ENCODE results near the gene EIF2B4. TPM values are rescaled to one million over a fixed set of nuclear protein-coding genes. Genes with fewer than 3 reads are reported as not detected.

EIF2B4 gene
- total RNA-seq, 4 donors from 2014 or later, result 40.8 to 54.9 (median 48.8) TPM

DNA sequence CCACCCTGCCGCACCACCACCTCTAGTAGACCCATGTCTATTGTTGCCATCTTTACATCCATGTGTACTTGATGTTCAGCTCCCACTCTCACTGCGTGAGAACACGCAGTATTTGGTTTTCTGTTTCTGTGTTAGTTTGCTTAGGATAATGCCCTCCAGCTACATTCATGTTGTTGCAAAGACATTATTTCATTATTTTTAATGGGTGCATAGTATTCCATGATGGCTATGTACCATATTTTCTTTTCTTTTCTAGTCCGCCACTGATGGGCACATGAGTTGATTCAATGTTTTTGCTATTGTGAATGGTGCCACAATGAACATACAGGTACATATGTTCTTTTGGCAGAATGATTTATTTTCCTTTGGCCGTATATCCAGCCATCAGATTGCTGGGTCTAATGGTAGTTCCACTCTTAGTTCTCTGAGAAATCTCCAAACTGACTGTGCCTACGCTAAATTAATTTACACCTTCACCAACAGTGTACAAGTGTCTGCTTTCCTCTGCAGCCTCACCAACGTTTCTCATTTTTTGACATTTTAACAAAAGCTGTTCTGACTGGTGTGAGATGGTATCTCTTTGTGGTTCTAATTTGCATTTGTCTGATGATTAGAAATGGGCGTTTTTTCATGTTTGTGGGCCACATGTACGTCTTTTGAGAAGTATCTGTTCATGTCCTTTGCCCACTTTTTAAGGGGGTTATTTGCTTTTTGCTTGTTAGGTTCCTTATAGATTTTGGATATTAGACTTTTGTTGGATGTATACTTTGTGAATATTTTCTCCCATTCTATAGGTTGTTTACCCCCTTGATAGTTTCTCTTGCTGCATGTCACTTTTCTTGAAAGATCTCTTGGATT, 20.9 kb upstream of the EIF2B4 start:
- H3K27ac ChIP-seq, result no peak overlapping the region

DNA sequence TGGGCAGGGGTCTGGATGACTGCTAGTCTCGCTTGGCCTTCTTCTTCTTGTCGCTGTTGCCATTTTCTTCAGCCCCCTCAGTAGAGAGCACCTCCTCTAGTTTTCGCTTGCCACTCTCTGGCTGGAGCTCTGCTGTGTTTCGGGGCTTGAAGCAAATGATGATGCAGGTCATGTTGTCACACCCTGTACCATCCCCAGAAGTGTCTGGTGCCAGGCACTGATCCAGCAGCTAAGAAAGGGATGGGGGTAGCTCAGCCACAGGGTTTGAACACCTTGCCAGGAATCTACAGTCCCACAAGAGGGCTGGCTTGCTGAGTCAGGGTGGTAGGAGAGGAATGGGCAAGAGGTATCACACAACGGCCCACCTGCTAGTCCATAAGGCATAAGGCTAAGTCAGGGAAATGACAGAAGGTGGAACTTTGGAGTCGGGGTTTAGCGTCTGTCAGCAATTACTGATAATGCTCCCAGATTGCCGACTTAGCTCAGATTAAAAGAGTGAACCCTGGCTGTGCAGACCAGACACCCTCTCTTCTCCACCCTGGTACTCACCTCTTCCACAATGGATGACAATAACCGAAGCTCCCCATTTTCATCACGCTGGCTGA, 11.5 kb upstream of the EIF2B4 start:
- no peaks in the 10 kb centered on the region for H3K9me3 ChIP-seq
- no peak for TF ChIP-seq EP300 (IDR thresholded peaks at IDR 0.05)
- no peak for TF ChIP-seq POLR2A (IDR thresholded peaks at IDR 0.05)
- TF ChIP-seq POLR2AphosphoS5 (IDR thresholded peaks at IDR 0.05), result no peak
- TF ChIP-seq CTCF (IDR thresholded peaks at IDR 0.05), result no peak
- no peak overlapping the region for H3K4me3 ChIP-seq
- WGBS, 2 donors (ENCODE audit: low coverage in 1 of 2), result 83 to 96% methylated on average over 4 to 6 of the region's 10 CpGs
- H3K4me1 ChIP-seq, result peaks cover 0 to 34% (median 14%) of the 10 kb centered on the region in 3 donors
- ATAC-seq, result no peak
- H3K27me3 ChIP-seq, result no peaks in the 10 kb centered on the region
- peaks cover 0 to 71% of the 10 kb centered on the region in 2 donors for H3K36me3 ChIP-seq
- peak overlapping the region in 3 of 4 donors; percentile 90 to 95 (median 90) for H3K27ac ChIP-seq

More for the DNA sequence above, 20.9 kb upstream of the EIF2B4 start:
- Histone ChIP-seq H3K4me3 (no peak overlapping the region), H3K4me1 (no peaks in the 10 kb centered on the region), H3K36me3 (peaks cover 0 to 22% of the 10 kb centered on the region in 2 donors), H3K27me3 (no peaks in the 10 kb centered on the region), H3K9me3 (no peaks in the 10 kb centered on the region)
- TF ChIP-seq POLR2A (IDR thresholded peaks at IDR 0.05) (no peak), POLR2AphosphoS5 (IDR thresholded peaks at IDR 0.05) (no peak), CTCF (IDR thresholded peaks at IDR 0.05) (no peak), EP300 (IDR thresholded peaks at IDR 0.05) (no peak)
- WGBS, 2 donors (ENCODE audit: low coverage in 1 of 2), result 91 to 95% methylated on average over 8 to 9 of the region's 9 CpGs
- ATAC-seq, result no peak

DNA sequence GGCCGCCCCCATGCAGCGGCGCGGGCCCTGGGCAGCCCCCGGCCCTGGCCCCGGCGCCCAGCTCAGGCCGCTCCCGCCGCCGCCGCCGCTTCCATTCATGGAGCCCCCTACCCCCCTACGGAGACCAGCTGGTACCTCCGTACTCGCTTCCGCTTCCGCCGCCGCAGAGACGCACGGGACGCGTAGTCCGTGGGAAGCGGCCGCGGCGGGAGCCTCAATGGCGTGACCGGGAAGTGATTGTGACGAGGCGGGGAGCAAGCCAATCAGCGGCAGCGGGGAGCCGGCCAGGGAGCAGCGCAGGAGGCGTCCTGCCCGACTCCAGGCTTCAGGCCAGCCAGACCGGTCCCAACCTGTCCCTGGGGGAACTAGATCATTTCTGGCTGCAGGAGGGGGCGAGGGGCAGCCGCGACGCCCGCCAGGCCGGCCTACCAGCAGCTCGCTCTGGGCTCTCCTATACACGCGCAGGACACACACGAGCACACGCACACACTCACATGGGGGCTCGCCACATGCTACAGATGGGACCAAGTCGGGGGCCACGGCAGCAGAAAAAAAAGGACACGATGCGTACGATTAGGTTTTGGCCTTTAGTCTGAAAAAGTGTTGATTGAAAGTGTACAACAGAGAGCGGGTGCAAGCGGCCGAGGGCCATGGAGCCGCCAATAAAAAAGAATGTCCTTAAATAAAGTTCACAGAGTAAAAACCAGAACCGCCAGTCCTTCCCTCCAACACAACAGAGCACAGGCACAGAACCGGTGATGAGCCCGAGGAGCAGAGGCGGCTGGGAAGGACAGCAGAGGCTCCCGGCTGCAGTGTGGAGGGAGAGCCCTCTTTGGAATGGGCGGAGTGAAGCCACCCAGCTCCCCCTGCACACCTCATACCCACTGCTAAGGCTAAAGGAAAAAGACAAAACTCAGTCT, 10.7 kb upstream of the EIF2B4 start, which contains the start of gene ZNF513:
ZNF513 (minus strand) TSS at position 109 of the 920 bp plus-strand sequence. CDS start 208 bp downstream, outside the sequence.
- Histone ChIP-seq H3K4me1 (peaks cover 0 to 34% (median 14%) of the 10 kb centered on the region in 3 donors), H3K9me3 (no peaks in the 10 kb centered on the region), H3K27ac (peak within 1 kb of the TSS; percentile 66 to 95 (median 90)), H3K4me3 (peak within 1 kb of the TSS; percentile 53 to 79), H3K27me3 (no peaks in the 10 kb centered on the region), H3K36me3 (peaks cover 0 to 71% of the 10 kb centered on the region in 2 donors)
- WGBS, 2 donors (ENCODE audit: low coverage in 1 of 2), result 22 to 38% methylated on average over 16 to 22 of the region's 67 CpGs
- no peak for TF ChIP-seq EP300 (IDR thresholded peaks at IDR 0.05)
- TF ChIP-seq POLR2AphosphoS5 (IDR thresholded peaks at IDR 0.05), result peak; percentile 89
- peak; percentile 27 to 28 for TF ChIP-seq POLR2A (IDR thresholded peaks at IDR 0.05)
- no peak for TF ChIP-seq CTCF (IDR thresholded peaks at IDR 0.05)
- peak; percentile 98 for ATAC-seq

DNA sequence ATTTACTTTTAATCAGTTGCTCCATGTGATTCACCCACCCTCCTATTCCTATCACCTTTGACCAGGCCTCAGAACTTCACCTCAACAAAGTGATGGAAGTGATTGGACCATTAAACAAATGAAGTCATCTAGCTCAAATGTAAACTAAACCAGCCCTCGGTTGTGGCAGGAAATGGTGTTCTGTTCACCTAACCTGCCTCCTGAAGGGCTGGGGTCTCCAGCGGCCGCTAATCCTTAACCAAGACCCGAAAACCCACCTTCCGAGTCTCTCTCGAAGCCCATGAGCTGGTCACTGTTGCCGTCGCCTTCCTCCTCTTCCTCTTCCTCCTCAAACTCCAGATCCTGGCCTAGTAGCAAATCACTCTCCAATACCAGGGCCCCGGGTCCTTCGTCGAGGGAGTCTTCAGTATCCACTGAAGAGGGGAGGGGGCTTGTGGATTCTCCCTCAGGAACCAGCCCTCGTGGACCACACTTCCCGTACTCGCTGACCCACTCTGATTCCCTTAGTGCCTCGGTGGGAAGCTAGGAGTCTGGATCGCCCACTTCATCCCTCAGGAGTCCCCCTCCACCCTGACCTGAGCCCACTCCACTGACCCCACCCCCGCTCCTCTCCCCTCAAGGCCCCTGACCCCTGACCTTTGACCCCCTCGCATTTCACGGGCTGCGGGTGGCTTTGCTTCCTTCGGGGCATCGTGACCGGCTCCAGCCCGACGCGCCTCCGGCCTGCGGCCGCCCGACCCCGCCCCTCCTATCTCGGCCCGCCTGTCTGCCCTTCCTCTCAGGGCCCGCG, 9.9 kb upstream of the EIF2B4 start:
- H3K27ac ChIP-seq, result peak overlapping the region; percentile 43 to 95 (median 90)
- TF ChIP-seq POLR2A (IDR thresholded peaks at IDR 0.05), result no peak
- TF ChIP-seq CTCF (IDR thresholded peaks at IDR 0.05), result no peak
- TF ChIP-seq EP300 (IDR thresholded peaks at IDR 0.05), result no peak
- TF ChIP-seq POLR2AphosphoS5 (IDR thresholded peaks at IDR 0.05), result peak; percentile 11
- H3K4me3 ChIP-seq, result peak overlapping the region; percentile 53 to 79
- peaks cover 0 to 71% of the 10 kb centered on the region in 2 donors for H3K36me3 ChIP-seq
- H3K4me1 ChIP-seq, result peaks cover 0 to 34% (median 14%) of the 10 kb centered on the region in 3 donors
- ATAC-seq, result peak; percentile 65
- no peaks in the 10 kb centered on the region for H3K9me3 ChIP-seq
- no peaks in the 10 kb centered on the region for H3K27me3 ChIP-seq
- 0 to 4% methylated on average over 5 to 12 of the region's 35 CpGs for WGBS, 2 donors (ENCODE audit: low coverage in 1 of 2)

All from gastroesophageal sphincter (tissue), 4 donors.